ENCODE measurements around the gene AXIN2. TPM values are rescaled to one million over a fixed set of nuclear protein-coding genes. Genes with fewer than 3 reads are reported as not detected.
"Not testable (repeated sequence)": the region's sequence is repeated elsewhere in the genome, so short reads cannot be mapped to it uniquely, and the experiment has no call there.

Gene AXIN2
- total RNA-seq, 1 donor from 2014 or later, result 19.8 TPM

- Histone ChIP-seq H3K27ac (ENCODE audit: low read depth, low read length) (no peak overlapping the region), H3K9me3 (ENCODE audit: control insufficient read depth in 3 of 3, low read length in 3 of 3) (no peaks in the 10 kb centered on the region), H3K4me3 (ENCODE audit: low read length in 3 of 3) (no peak overlapping the region), H3K9ac (ENCODE audit: low read depth in 1 of 3, low read length in 3 of 3) (no peak overlapping the region), H3K4me1 (ENCODE audit: control insufficient read depth in 3 of 3, insufficient read depth in 3 of 3, low read length in 3 of 3) (no peaks in the 10 kb centered on the region), H3K27me3 (ENCODE audit: control insufficient read depth in 3 of 3, insufficient read depth in 3 of 3, low read length in 3 of 3) (no peaks in the 10 kb centered on the region), H3K36me3 (ENCODE audit: control insufficient read depth in 3 of 3, insufficient read depth in 3 of 3, low read length in 3 of 3) (no peaks in the 10 kb centered on the region)
Measured at GRCh38 chr17:65487990-65488389, 73.5 kb downstream of the AXIN2 start.

- H3K27me3 ChIP-seq (ENCODE audit: control insufficient read depth in 3 of 3, insufficient read depth in 3 of 3, low read length in 3 of 3), result no peaks in the 10 kb centered on the region
- no peak overlapping the region for H3K27ac ChIP-seq (ENCODE audit: low read depth, low read length)
- H3K9ac ChIP-seq (ENCODE audit: low read depth in 1 of 3, low read length in 3 of 3), result no peak overlapping the region
- H3K9me3 ChIP-seq (ENCODE audit: control insufficient read depth in 3 of 3, low read length in 3 of 3), result no peaks in the 10 kb centered on the region
- no peak overlapping the region for H3K4me3 ChIP-seq (ENCODE audit: low read length in 3 of 3)
- H3K4me1 ChIP-seq (ENCODE audit: control insufficient read depth in 3 of 3, insufficient read depth in 3 of 3, low read length in 3 of 3), result no peaks in the 10 kb centered on the region
- H3K36me3 ChIP-seq (ENCODE audit: control insufficient read depth in 3 of 3, insufficient read depth in 3 of 3, low read length in 3 of 3), result no peaks in the 10 kb centered on the region
Measured at GRCh38 chr17:65487161-65487560, 74.3 kb downstream of the AXIN2 start.

- no peaks in the 10 kb centered on the region for H3K9me3 ChIP-seq (ENCODE audit: control insufficient read depth in 3 of 3, low read length in 3 of 3)
- no peaks in the 10 kb centered on the region for H3K36me3 ChIP-seq (ENCODE audit: control insufficient read depth in 3 of 3, insufficient read depth in 3 of 3, low read length in 3 of 3)
- no peak overlapping the region for H3K27ac ChIP-seq (ENCODE audit: low read depth, low read length)
- no peak overlapping the region for H3K9ac ChIP-seq (ENCODE audit: low read depth in 1 of 3, low read length in 3 of 3)
- no peaks in the 10 kb centered on the region for H3K27me3 ChIP-seq (ENCODE audit: control insufficient read depth in 3 of 3, insufficient read depth in 3 of 3, low read length in 3 of 3)
- H3K4me1 ChIP-seq (ENCODE audit: control insufficient read depth in 3 of 3, insufficient read depth in 3 of 3, low read length in 3 of 3), result no peaks in the 10 kb centered on the region
- H3K4me3 ChIP-seq (ENCODE audit: low read length in 3 of 3), result no peak overlapping the region
Measured at GRCh38 chr17:65485388-65486299, 75.8 kb downstream of the AXIN2 start.

GRCh38 chr17:65484405-65484804 is 77.0 kb downstream of the AXIN2 start:
- not testable (repeated sequence) for H3K9me3 ChIP-seq (ENCODE audit: control insufficient read depth in 3 of 3, low read length in 3 of 3); H3K4me1 ChIP-seq (ENCODE audit: control insufficient read depth in 3 of 3, insufficient read depth in 3 of 3, low read length in 3 of 3); H3K4me3 ChIP-seq (ENCODE audit: low read length in 3 of 3); H3K27ac ChIP-seq (ENCODE audit: low read depth, low read length); H3K9ac ChIP-seq (ENCODE audit: low read depth in 1 of 3, low read length in 3 of 3); H3K27me3 ChIP-seq (ENCODE audit: control insufficient read depth in 3 of 3, insufficient read depth in 3 of 3, low read length in 3 of 3); H3K36me3 ChIP-seq (ENCODE audit: control insufficient read depth in 3 of 3, insufficient read depth in 3 of 3, low read length in 3 of 3)

- Histone ChIP-seq H3K4me3 (ENCODE audit: low read length in 3 of 3) (no peak overlapping the region), H3K4me1 (ENCODE audit: control insufficient read depth in 3 of 3, insufficient read depth in 3 of 3, low read length in 3 of 3) (no peaks in the 10 kb centered on the region), H3K9ac (ENCODE audit: low read depth in 1 of 3, low read length in 3 of 3) (no peak overlapping the region), H3K9me3 (ENCODE audit: control insufficient read depth in 3 of 3, low read length in 3 of 3) (no peaks in the 10 kb centered on the region), H3K27ac (ENCODE audit: low read depth, low read length) (no peak overlapping the region), H3K36me3 (ENCODE audit: control insufficient read depth in 3 of 3, insufficient read depth in 3 of 3, low read length in 3 of 3) (no peaks in the 10 kb centered on the region), H3K27me3 (ENCODE audit: control insufficient read depth in 3 of 3, insufficient read depth in 3 of 3, low read length in 3 of 3) (no peaks in the 10 kb centered on the region)
Measured at GRCh38 chr17:65483438-65483837, 78.0 kb downstream of the AXIN2 start.

- H3K36me3 ChIP-seq (ENCODE audit: control insufficient read depth in 3 of 3, insufficient read depth in 3 of 3, low read length in 3 of 3), result no peaks in the 10 kb centered on the region
- H3K27me3 ChIP-seq (ENCODE audit: control insufficient read depth in 3 of 3, insufficient read depth in 3 of 3, low read length in 3 of 3), result no peaks in the 10 kb centered on the region
- H3K9me3 ChIP-seq (ENCODE audit: control insufficient read depth in 3 of 3, low read length in 3 of 3), result no peaks in the 10 kb centered on the region
- no peak overlapping the region for H3K9ac ChIP-seq (ENCODE audit: low read depth in 1 of 3, low read length in 3 of 3)
- H3K4me3 ChIP-seq (ENCODE audit: low read length in 3 of 3), result no peak overlapping the region
- H3K27ac ChIP-seq (ENCODE audit: low read depth, low read length), result no peak overlapping the region
- no peaks in the 10 kb centered on the region for H3K4me1 ChIP-seq (ENCODE audit: control insufficient read depth in 3 of 3, insufficient read depth in 3 of 3, low read length in 3 of 3)
Measured at GRCh38 chr17:65482201-65482600, 79.2 kb downstream of the AXIN2 start.

- no peak overlapping the region for H3K9ac ChIP-seq (ENCODE audit: low read depth in 1 of 3, low read length in 3 of 3)
- H3K4me1 ChIP-seq (ENCODE audit: control insufficient read depth in 3 of 3, insufficient read depth in 3 of 3, low read length in 3 of 3), result no peaks in the 10 kb centered on the region
- no peak overlapping the region for H3K4me3 ChIP-seq (ENCODE audit: low read length in 3 of 3)
- H3K27ac ChIP-seq (ENCODE audit: low read depth, low read length), result no peak overlapping the region
- no peaks in the 10 kb centered on the region for H3K27me3 ChIP-seq (ENCODE audit: control insufficient read depth in 3 of 3, insufficient read depth in 3 of 3, low read length in 3 of 3)
- no peaks in the 10 kb centered on the region for H3K36me3 ChIP-seq (ENCODE audit: control insufficient read depth in 3 of 3, insufficient read depth in 3 of 3, low read length in 3 of 3)
- H3K9me3 ChIP-seq (ENCODE audit: control insufficient read depth in 3 of 3, low read length in 3 of 3), result no peaks in the 10 kb centered on the region
Measured at GRCh38 chr17:65479282-65479681, 82.2 kb downstream of the AXIN2 start.
